Stimulated activated CD8-positive, alpha-beta memory T cell treated with anti-CD3 and anti-CD28 coated beads, Interleukin-12 subunit alpha, Interleukin-12 subunit beta, amount 100 ng/mL, for 4 hours (primary cell): ENCODE results near the gene IFNAR1.
"Not testable (repeated sequence)": the region's sequence is repeated elsewhere in the genome, so short reads cannot be mapped to it uniquely, and the experiment has no call there.

Source experiments
- DNase-seq: peaks from one replicate; pipeline ENCODE4 v3.0.0-alpha.2; 2020; ENCODE audit warnings: low read depth

Gene IFNAR1

GRCh38 chr21:33308586-33309490 lies 15.9 kb upstream of the IFNAR1 start:
- DNase-seq: no peak

- DNase-seq: no peak
Observed at GRCh38 chr21:33309778-33310177, 15.0 kb upstream of the IFNAR1 start.

GRCh38 chr21:33312121-33312520 lies 12.6 kb upstream of the IFNAR1 start:
- no peak for DNase-seq

GRCh38 chr21:33313183-33313582 lies 11.6 kb upstream of the IFNAR1 start:
- no peak for DNase-seq

GRCh38 chr21:33313611-33314010 lies 11.2 kb upstream of the IFNAR1 start:
- DNase-seq: no peak

- DNase-seq: no peak
Observed at GRCh38 chr21:33314111-33314510, 10.7 kb upstream of the IFNAR1 start.

- no peak for DNase-seq
Observed at GRCh38 chr21:33315946-33316710, 8.6 kb upstream of the IFNAR1 start.

GRCh38 chr21:33317145-33317544 lies 7.6 kb upstream of the IFNAR1 start:
- no peak for DNase-seq

- no peak for DNase-seq
Observed at GRCh38 chr21:33317786-33318486, 6.8 kb upstream of the IFNAR1 start.

- not testable (repeated sequence) for DNase-seq
Observed at GRCh38 chr21:33321005-33321404, 3.8 kb upstream of the IFNAR1 start.

- not testable (repeated sequence) for DNase-seq
Observed at GRCh38 chr21:33323610-33324009, 1.2 kb upstream of the IFNAR1 start.

GRCh38 chr21:33325222-33326067 lies 675 bp downstream of the IFNAR1 start:
- DNase-seq: peak; percentile 52

- DNase-seq: no peak
Observed at GRCh38 chr21:33327326-33327725, 2.6 kb downstream of the IFNAR1 start.

GRCh38 chr21:33327792-33328433 lies 3.1 kb downstream of the IFNAR1 start:
- DNase-seq: no peak

- no peak for DNase-seq
Observed at GRCh38 chr21:33330726-33331125, 6.0 kb downstream of the IFNAR1 start.

- DNase-seq: no peak
Observed at GRCh38 chr21:33332143-33332542, 7.4 kb downstream of the IFNAR1 start.

GRCh38 chr21:33334191-33334590 lies 9.4 kb downstream of the IFNAR1 start:
- DNase-seq: no peak

GRCh38 chr21:33334824-33335223 lies 10.1 kb downstream of the IFNAR1 start:
- DNase-seq: no peak

GRCh38 chr21:33339135-33339534 lies 14.4 kb downstream of the IFNAR1 start:
- DNase-seq: no peak

GRCh38 chr21:33339918-33340317 lies 15.1 kb downstream of the IFNAR1 start:
- no peak for DNase-seq

- no peak for DNase-seq
Observed at GRCh38 chr21:33345751-33346238, 21.0 kb downstream of the IFNAR1 start.
